ENCODE data around the gene SLC25A13.
"Not testable (repeated sequence)": the region's sequence is repeated elsewhere in the genome, so short reads cannot be mapped to it uniquely, and the experiment has no call there.

The SLC25A13 gene

GRCh38 chr7:96177353-96177752 lies 144.5 kb downstream of the SLC25A13 start:
- TF ChIP-seq ZFX (IDR thresholded peaks at IDR 0.05): no peak
- no peak for TF ChIP-seq CTCF (conservative IDR thresholded peaks at IDR 0.05)
- no peak overlapping the region for H3K27ac ChIP-seq

- H3K27ac ChIP-seq: no peak overlapping the region
- TF ChIP-seq CTCF (conservative IDR thresholded peaks at IDR 0.05) (no peak), ZFX (IDR thresholded peaks at IDR 0.05) (no peak)
These were observed 147.1 kb downstream of the SLC25A13 start for GRCh38 chr7:96174812-96175211.

GRCh38 chr7:96173781-96174180 lies 148.1 kb downstream of the SLC25A13 start:
- TF ChIP-seq CTCF (conservative IDR thresholded peaks at IDR 0.05) (no peak), ZFX (IDR thresholded peaks at IDR 0.05) (no peak)
- H3K27ac ChIP-seq: no peak overlapping the region

- TF ChIP-seq CTCF (conservative IDR thresholded peaks at IDR 0.05) (no peak), ZFX (IDR thresholded peaks at IDR 0.05) (no peak)
- no peak overlapping the region for H3K27ac ChIP-seq
These were observed 152.5 kb downstream of the SLC25A13 start for GRCh38 chr7:96169439-96169838.

GRCh38 chr7:96167424-96167823 lies 154.5 kb downstream of the SLC25A13 start:
- TF ChIP-seq ZFX (IDR thresholded peaks at IDR 0.05): no peak
- H3K27ac ChIP-seq: no peak overlapping the region

GRCh38 chr7:96161897-96162296 lies 160.0 kb downstream of the SLC25A13 start:
- TF ChIP-seq ZFX (IDR thresholded peaks at IDR 0.05) (no peak), CTCF (conservative IDR thresholded peaks at IDR 0.05) (no peak)
- no peak overlapping the region for H3K27ac ChIP-seq

GRCh38 chr7:96157856-96158255 lies 164.0 kb downstream of the SLC25A13 start:
- no peak overlapping the region for H3K27ac ChIP-seq
- no peak for TF ChIP-seq ZFX (IDR thresholded peaks at IDR 0.05)
- TF ChIP-seq CTCF (conservative IDR thresholded peaks at IDR 0.05): no peak

- not testable (repeated sequence) for H3K27ac ChIP-seq
These were observed 167.4 kb downstream of the SLC25A13 start for GRCh38 chr7:96154506-96154905.

- TF ChIP-seq CTCF (conservative IDR thresholded peaks at IDR 0.05) (no peak), ZFX (IDR thresholded peaks at IDR 0.05) (no peak)
These were observed 169.2 kb downstream of the SLC25A13 start for GRCh38 chr7:96152706-96153105.

More at GRCh38 chr7:96152706-96153105, 169.2 kb downstream of the SLC25A13 start:
- no peak overlapping the region for H3K27ac ChIP-seq
